Smooth muscle cell (in vitro differentiated cells): Measurements from ENCODE around the gene HNRNPA2B1. TPM values are rescaled to one million over a fixed set of nuclear protein-coding genes. Genes with fewer than 3 reads are reported as not detected.

Experiments used
- DNase-seq: peaks from one replicate; lab custom pipeline; 2025; ENCODE audit not compliant: unreplicated experiment; lab: John Stamatoyannopoulos, UW
- H2AFZ ChIP-seq: fragments of 200-600 bp; sonication (generic); 2 replicates; pipeline ENCODE4 v1.6.0; 2016; ENCODE audit warnings: antibody characterized with exemption, low read depth, mild to moderate bottlenecking
- H3F3A ChIP-seq: fragments of 200-600 bp; sonication (generic); 2 replicates; pipeline ENCODE4 v1.6.0; 2017; ENCODE audit warnings: antibody characterized with exemption, low read depth
- H3K27ac ChIP-seq: fragments of 200-600 bp; sonication (generic); 2 replicates; pipeline ENCODE4 v1.5.1; 2016; ENCODE audit warnings: low read depth, mild to moderate bottlenecking
- H3K27me3 ChIP-seq: fragments of 200-600 bp; sonication (generic); 2 replicates; pipeline ENCODE4 v1.6.1; 2016; ENCODE audit warnings: low read depth, mild to moderate bottlenecking
- H3K36me3 ChIP-seq: fragments of 200-600 bp; sonication (generic); 2 replicates; pipeline ENCODE4 v1.5.1; 2016; ENCODE audit warnings: low read depth
- H3K4me1 ChIP-seq: fragments of 200-600 bp; sonication (generic); 2 replicates; pipeline ENCODE4 v1.5.1; 2016; ENCODE audit warnings: low read depth
- H3K4me2 ChIP-seq: fragments of 200-600 bp; sonication (generic); 2 replicates; pipeline ENCODE4 v1.6.0; 2016; ENCODE audit warnings: mild to moderate bottlenecking
- H3K4me3 ChIP-seq: fragments of 200-600 bp; sonication (generic); 2 replicates; pipeline ENCODE4 v1.5.1; 2016; ENCODE audit warnings: mild to moderate bottlenecking
- H3K79me2 ChIP-seq: fragments of 200-600 bp; sonication (generic); 2 replicates; pipeline ENCODE4 v1.6.0; 2016; ENCODE audit warnings: low read depth, mild to moderate bottlenecking
- H3K9ac ChIP-seq: fragments of 200-600 bp; sonication (generic); 2 replicates; pipeline ENCODE4 v1.6.0; 2016; ENCODE audit warnings: low read depth
- H3K9me3 ChIP-seq: fragments of 200-600 bp; sonication (generic); replicated peaks from 2 replicates; pipeline ENCODE4 v1.5.1; 2016; ENCODE audit warnings: low read depth
- H4K20me1 ChIP-seq: fragments of 200-600 bp; sonication (generic); 2 replicates; pipeline ENCODE4 v1.6.0; 2016; ENCODE audit warnings: low read depth
- WGBS: methylation state at CpG from one replicate; pipeline ENCODE4 v1.1.7; 2016; ENCODE audit warnings: low lambda C conversion rate; 5-methylcytosine and 5-hydroxymethylcytosine counted together
- polyA plus RNA-seq: library from polyadenylated mRNA; unstranded; fragments of >200 nt; fragmentation: Nextera tagmentation; extraction: Ambion mirVana; gene quantifications from 2 replicates; pipeline ENCODE4 v1.2.1, GENCODE V29; 2016
- total RNA-seq: library from RNA; depleted of rRNA; stranded (reverse); fragments of >200 nt; gene quantifications from 2 replicates; pipeline ENCODE4 v1.2.3, GENCODE V29; 2014
- TF ChIP-seq, protein P1 (sequence below): fragments of 200-600 bp; sonication (generic); IDR thresholded peaks from 2 replicates; pipeline ENCODE4 v1.5.1; 2017; ENCODE audit warnings: borderline replicate concordance, mild to moderate bottlenecking, antibody characterized with exemption; ENCODE audit not compliant: insufficient read depth, poor library complexity, severe bottlenecking

Gene HNRNPA2B1
- total and polyA plus RNA-seq, 2 experiments from 2014 or later = 158 to 393 TPM

DNA sequence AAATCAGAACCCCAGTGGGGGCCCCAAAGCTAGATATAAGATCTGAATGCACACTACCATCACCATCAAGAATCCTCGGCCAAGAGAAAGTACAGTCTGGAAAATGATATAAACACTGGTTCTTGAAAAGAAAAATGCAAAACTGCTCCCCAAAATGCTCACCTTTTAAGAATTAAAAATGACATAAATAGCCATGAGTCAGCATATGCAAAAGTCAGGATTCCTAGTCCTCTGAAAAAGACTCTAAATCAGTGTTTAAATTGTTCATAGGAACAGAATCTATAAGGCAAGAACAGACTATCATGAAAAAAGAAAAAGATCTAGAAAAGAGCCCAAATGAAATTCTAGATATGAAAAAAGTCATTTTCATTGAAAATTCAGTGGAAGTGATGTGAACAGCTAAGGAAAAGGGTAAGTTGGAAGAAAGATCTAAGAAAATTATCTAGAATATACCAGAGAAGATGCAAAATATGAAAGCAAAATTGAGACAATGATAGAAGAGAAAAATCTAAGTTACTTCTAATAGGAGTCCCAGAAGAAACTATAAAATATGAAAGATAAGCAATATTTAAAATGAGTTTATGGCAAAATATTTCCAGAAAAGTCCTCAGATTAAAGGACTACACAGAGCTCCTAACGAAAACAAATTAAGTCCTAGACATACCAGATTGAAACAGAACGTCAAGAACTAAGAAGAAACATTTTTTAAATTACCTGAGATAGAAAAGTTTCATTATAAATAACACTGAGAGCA lies 18.9 kb downstream of the HNRNPA2B1 start:
- H3F3A ChIP-seq = peaks cover 49% of the 10 kb centered on the region

DNA sequence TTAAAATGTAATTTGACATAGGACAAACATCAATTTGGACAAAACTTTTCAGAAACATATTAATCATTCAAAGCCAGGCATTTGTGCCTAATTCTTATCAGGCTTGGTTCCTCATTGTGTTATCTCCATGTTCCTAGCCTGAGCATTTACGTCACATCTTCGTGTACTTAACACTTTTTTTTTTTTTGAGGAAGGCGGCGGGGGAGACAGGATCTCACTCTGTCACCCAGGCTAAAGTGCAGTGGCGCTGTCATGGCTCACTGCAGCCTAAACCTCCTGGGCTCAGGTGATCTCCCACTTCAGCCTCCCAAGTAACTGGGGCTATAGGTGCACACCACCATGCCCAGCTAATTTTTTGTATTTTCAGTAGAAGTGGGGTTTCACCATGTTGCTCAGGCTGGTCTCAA lies 19.8 kb downstream of the HNRNPA2B1 start:
- no peak overlapping the region for H3K9ac ChIP-seq
- H3K4me2 ChIP-seq = no peak overlapping the region
- H3K27me3 ChIP-seq = no peaks in the 10 kb centered on the region
- no peaks in the 10 kb centered on the region for H3K36me3 ChIP-seq
- H3K79me2 ChIP-seq = no peaks in the 10 kb centered on the region
- H3K4me1 ChIP-seq = no peaks in the 10 kb centered on the region
- no peak for DNase-seq
- no peak overlapping the region for H3K4me3 ChIP-seq
- H4K20me1 ChIP-seq = peaks cover 36% of the 10 kb centered on the region
- no peak overlapping the region for H2AFZ ChIP-seq
- H3K27ac ChIP-seq = no peak overlapping the region
- peaks cover 49% of the 10 kb centered on the region for H3F3A ChIP-seq
- TF ChIP-seq, protein P1, sequence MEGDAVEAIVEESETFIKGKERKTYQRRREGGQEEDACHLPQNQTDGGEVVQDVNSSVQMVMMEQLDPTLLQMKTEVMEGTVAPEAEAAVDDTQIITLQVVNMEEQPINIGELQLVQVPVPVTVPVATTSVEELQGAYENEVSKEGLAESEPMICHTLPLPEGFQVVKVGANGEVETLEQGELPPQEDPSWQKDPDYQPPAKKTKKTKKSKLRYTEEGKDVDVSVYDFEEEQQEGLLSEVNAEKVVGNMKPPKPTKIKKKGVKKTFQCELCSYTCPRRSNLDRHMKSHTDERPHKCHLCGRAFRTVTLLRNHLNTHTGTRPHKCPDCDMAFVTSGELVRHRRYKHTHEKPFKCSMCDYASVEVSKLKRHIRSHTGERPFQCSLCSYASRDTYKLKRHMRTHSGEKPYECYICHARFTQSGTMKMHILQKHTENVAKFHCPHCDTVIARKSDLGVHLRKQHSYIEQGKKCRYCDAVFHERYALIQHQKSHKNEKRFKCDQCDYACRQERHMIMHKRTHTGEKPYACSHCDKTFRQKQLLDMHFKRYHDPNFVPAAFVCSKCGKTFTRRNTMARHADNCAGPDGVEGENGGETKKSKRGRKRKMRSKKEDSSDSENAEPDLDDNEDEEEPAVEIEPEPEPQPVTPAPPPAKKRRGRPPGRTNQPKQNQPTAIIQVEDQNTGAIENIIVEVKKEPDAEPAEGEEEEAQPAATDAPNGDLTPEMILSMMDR = no peak
- 76% methylated on average over 5 of the region's 5 CpGs for WGBS
- no peaks in the 10 kb centered on the region for H3K9me3 ChIP-seq

More for the DNA sequence above, 18.9 kb downstream of the HNRNPA2B1 start:
- no peaks in the 10 kb centered on the region for H3K79me2 ChIP-seq
- no peaks in the 10 kb centered on the region for H3K4me1 ChIP-seq
- H3K4me3 ChIP-seq = no peak overlapping the region
- TF ChIP-seq, protein P1 = no peak
- H3K27me3 ChIP-seq = no peaks in the 10 kb centered on the region
- H4K20me1 ChIP-seq = peaks cover 43% of the 10 kb centered on the region
- DNase-seq = no peak
- H2AFZ ChIP-seq = no peak overlapping the region
- no peaks in the 10 kb centered on the region for H3K36me3 ChIP-seq
- 97% methylated on average over 3 of the region's 3 CpGs for WGBS
- no peak overlapping the region for H3K9ac ChIP-seq
- H3K4me2 ChIP-seq = no peak overlapping the region
- no peaks in the 10 kb centered on the region for H3K9me3 ChIP-seq
- H3K27ac ChIP-seq = no peak overlapping the region

DNA sequence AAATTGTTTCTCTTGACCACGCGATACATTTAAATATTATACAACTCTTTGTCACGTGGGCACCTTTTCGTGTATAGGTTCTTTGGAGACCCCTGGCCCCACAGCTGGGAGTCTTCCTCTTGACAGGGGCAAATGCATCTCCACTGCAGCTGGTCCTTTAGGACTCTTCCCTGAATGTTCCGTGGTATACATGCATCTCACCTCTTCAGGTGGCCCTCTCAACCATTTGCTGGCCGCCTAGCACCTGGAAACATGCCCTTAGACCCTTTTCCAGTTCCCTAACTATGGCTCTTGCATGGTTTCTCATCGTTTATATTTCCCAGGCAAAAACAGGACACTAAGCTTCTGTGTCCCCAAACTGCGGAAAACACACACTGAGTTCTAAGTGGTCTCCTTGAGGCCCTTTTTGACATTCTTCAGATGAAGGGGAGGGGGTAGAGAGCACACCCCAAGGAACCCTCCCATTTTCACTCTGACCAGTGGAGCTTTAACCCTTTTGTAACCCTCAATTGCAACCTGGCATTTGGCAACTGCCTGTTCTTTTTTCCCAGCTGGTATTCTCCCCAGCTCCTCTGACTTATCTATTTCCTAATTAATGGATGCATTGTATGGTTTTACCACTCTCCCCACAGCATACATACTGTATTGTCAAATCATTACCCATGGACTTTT lies 20.6 kb downstream of the HNRNPA2B1 start:
- no peak overlapping the region for H3K9ac ChIP-seq
- H4K20me1 ChIP-seq = peaks cover 27% of the 10 kb centered on the region
- TF ChIP-seq, protein P1 = no peak
- H3K27ac ChIP-seq = no peak overlapping the region
- no peak for DNase-seq
- H2AFZ ChIP-seq = no peak overlapping the region
- H3K9me3 ChIP-seq = no peaks in the 10 kb centered on the region
- H3K27me3 ChIP-seq = no peaks in the 10 kb centered on the region
- H3K4me2 ChIP-seq = no peak overlapping the region
- no peak overlapping the region for H3K4me3 ChIP-seq
- H3K79me2 ChIP-seq = no peaks in the 10 kb centered on the region
- WGBS = 82% methylated on average over 8 of the region's 8 CpGs
- H3F3A ChIP-seq = peaks cover 45% of the 10 kb centered on the region
- H3K4me1 ChIP-seq = no peaks in the 10 kb centered on the region
- no peaks in the 10 kb centered on the region for H3K36me3 ChIP-seq

DNA sequence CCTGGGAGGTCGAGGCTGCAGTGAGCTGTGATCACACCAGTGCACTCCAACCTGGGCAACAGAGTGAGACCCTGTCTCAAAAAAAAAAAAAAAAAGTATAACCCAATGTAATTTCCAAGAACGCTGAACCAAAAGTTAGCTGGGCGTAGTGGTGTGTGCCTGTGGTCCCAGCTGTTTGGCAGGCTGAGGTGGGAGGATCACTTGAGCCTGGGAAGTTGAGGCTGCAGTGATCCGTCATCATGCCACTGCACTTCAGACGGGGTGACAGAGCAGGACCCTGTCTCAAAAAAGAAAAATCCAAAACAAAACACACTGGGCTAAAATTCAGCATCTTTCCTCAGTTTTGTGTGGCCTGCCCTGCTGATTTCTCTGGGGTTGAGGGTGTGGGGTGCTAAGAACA lies 21.1 kb downstream of the HNRNPA2B1 start:
- Histone ChIP-seq H3K36me3 (no peaks in the 10 kb centered on the region), H3K79me2 (no peaks in the 10 kb centered on the region), H3K27ac (no peak overlapping the region), H3K4me2 (no peak overlapping the region), H3K9ac (no peak overlapping the region), H3K27me3 (no peaks in the 10 kb centered on the region), H4K20me1 (peaks cover 22% of the 10 kb centered on the region), H3K4me3 (no peak overlapping the region), H3F3A (peaks cover 39% of the 10 kb centered on the region), H3K9me3 (no peaks in the 10 kb centered on the region), H2AFZ (no peak overlapping the region), H3K4me1 (no peaks in the 10 kb centered on the region)
- 88% methylated on average over 5 of the region's 5 CpGs for WGBS
- TF ChIP-seq, protein P1 = no peak
- DNase-seq = no peak
